Bone marrow (tissue), 2 donors: Measurements from ENCODE around the gene RNLS.

Experiments
- DNase-seq, 2 donors: peaks; one replicate each; lab custom pipeline; 2025; lab: John Stamatoyannopoulos, UW

RNLS gene

GRCh38 chr10:88477343-88478085 lies 105.6 kb downstream of the RNLS start:
- DNase-seq = no peak

GRCh38 chr10:88474884-88475844 lies 108.0 kb downstream of the RNLS start:
- DNase-seq = no peak

GRCh38 chr10:88473989-88474883 lies 108.9 kb downstream of the RNLS start:
- no peak for DNase-seq

- no peak for DNase-seq
Measured at GRCh38 chr10:88472540-88472939, 110.6 kb downstream of the RNLS start.

- DNase-seq = no peak
Measured at GRCh38 chr10:88471899-88472298, 111.2 kb downstream of the RNLS start.

GRCh38 chr10:88467835-88468485 lies 115.2 kb downstream of the RNLS start:
- no peak for DNase-seq

- DNase-seq = no peak
Measured at GRCh38 chr10:88466786-88467185, 116.3 kb downstream of the RNLS start.

- no peak for DNase-seq
Measured at GRCh38 chr10:88465765-88466164, 117.4 kb downstream of the RNLS start.

GRCh38 chr10:88463811-88464210 lies 119.3 kb downstream of the RNLS start:
- no peak for DNase-seq

- DNase-seq = no peak
Measured at GRCh38 chr10:88461426-88461825, 121.7 kb downstream of the RNLS start.

GRCh38 chr10:88459530-88459929 lies 123.6 kb downstream of the RNLS start:
- DNase-seq = no peak

GRCh38 chr10:88458209-88458608 lies 124.9 kb downstream of the RNLS start:
- no peak for DNase-seq

- no peak for DNase-seq
Measured at GRCh38 chr10:88457660-88458059, 125.5 kb downstream of the RNLS start.

- no peak for DNase-seq
Measured at GRCh38 chr10:88456730-88457129, 126.4 kb downstream of the RNLS start.

- no peak for DNase-seq
Measured at GRCh38 chr10:88455831-88456230, 127.3 kb downstream of the RNLS start.

GRCh38 chr10:88450201-88450600 lies 132.9 kb downstream of the RNLS start:
- no peak for DNase-seq

GRCh38 chr10:88442716-88443115 lies 140.4 kb downstream of the RNLS start:
- DNase-seq = no peak

- DNase-seq = no peak
Measured at GRCh38 chr10:88440541-88440940, 142.6 kb downstream of the RNLS start.

- DNase-seq = no peak
Measured at GRCh38 chr10:88439932-88440331, 143.2 kb downstream of the RNLS start.

- no peak for DNase-seq
Measured at GRCh38 chr10:88437411-88437810, 145.7 kb downstream of the RNLS start.

GRCh38 chr10:88433565-88434186 lies 149.4 kb downstream of the RNLS start:
- no peak for DNase-seq
